NCI-H345 treated with DMSO at 0.1 percent for 48 hours (cell line): ENCODE results near the gene SH2D4B.
A peak's percentile ranks its signal among the peaks of the same experiment; 100 is the strongest.

Experiments used
- DNase-seq: peaks from one replicate; lab custom pipeline; 2025; ENCODE audit not compliant: unreplicated experiment; lab: John Stamatoyannopoulos, UW

SH2D4B gene

GRCh38 chr10:80585812-80586211, 48.1 kb downstream of the SH2D4B start:
- no peak for DNase-seq

DNA sequence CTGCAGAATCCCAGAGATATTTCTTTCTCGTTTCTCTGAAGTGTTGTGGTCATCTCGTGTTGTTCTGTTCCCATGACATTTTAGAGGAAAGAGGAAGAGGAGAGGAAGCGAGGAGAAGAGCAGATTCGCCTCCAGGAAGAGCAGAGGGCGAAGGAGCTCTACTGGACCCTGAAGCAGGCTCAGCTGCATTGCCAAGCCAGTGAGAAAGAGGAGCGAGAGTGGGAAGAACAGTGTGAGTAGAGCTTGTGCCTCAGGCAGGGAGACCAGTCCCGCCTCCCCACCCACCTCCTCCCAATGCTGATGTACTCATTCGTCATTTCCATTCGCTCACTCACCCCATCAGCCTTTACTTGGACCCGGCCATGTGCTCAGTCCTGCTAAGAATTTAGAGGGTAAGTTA, 50.8 kb downstream of the SH2D4B start:
- DNase-seq = no peak

GRCh38 chr10:80589726-80590373, 52.1 kb downstream of the SH2D4B start:
- DNase-seq = no peak

- no peak for DNase-seq
These were observed 53.0 kb downstream of the SH2D4B start for GRCh38 chr10:80590585-80591125.

GRCh38 chr10:80596391-80597257, 58.9 kb downstream of the SH2D4B start:
- no peak for DNase-seq

GRCh38 chr10:80598084-80598798, 60.5 kb downstream of the SH2D4B start:
- no peak for DNase-seq

GRCh38 chr10:80598951-80599350, 61.2 kb downstream of the SH2D4B start:
- DNase-seq = no peak

DNA sequence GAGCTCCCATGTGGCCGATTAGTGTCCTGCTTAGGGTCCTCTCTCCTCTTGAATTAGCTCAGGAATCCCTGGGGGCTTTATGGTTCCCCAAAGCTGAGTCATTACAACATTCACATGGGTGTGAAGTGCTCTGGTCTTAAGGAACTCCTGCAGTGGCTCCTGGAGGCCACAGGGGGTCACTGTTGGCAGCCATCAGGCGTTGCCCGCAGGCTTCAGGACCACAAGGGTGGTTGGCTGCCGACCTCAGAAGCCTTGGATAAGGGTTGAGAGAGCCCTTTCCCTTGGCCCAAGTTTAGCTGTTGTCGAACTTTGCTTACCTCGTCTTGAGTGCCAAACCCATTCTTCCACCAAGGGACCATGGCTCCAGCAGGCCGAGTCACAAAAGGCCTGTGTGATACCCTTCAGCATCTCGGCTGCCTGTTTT, 61.7 kb downstream of the SH2D4B start:
- DNase-seq = no peak

DNA sequence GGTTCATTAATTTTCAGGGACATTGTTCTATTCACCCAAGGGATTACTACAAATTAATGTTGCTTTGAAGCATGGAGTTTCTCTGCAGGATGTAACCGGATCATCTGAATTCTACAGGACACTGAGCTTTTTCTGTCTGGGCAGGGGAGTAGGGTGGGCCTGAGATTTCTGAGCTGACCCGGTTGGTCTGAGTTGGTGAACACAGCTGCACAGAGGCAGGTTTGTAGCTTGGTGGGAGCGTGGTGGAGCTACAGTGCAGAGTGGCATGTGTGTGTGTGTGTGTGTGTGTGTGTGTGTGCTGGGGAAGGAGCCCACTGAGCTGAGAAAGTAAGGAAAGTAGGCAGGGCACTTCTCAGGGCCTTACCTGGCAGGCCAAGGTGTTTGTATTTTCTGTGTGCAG, 62.6 kb downstream of the SH2D4B start:
- DNase-seq = no peak

DNA sequence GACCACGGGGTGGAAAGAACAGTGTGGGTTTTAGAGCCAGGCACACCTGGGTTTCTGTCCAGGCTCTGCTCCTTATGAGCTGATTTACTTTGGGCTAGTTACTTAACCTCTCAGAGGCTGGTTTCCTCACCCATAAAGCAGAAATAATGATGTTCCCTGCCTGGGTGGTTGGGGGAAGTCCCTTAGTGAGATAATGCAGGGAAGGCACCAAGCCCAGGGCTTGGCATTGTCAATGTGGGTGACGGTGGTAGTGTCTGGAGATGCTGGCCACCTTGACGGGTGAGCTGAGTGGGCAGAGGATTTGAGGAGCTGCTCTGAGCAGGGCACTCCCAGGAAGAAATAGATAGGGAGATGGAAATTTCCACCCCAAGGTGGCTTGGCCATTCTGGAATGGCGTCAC, 65.2 kb downstream of the SH2D4B start:
- no peak for DNase-seq

DNA sequence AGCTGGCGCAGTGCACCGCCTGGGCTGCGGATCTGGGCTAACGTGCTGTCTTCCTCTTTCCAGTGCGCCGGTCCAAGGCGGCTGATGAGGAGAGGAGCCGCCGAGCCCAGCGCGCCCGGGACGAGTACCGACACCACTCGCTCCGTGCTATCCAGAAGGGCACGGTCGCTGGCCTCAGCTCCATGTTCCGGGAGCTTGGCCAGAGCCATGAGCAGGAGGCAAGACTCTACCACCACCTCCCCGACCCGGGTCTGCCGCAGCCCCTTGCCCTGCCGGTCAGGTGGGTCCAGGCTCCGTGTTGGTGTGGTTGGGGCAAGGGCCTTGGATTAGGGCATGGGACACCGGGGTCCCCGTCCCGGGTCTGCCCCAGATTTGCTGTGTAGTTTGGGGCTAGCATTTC, 65.8 kb downstream of the SH2D4B start:
- DNase-seq = no peak

- no peak for DNase-seq
These were observed 71.0 kb downstream of the SH2D4B start for GRCh38 chr10:80608706-80609105.

DNA sequence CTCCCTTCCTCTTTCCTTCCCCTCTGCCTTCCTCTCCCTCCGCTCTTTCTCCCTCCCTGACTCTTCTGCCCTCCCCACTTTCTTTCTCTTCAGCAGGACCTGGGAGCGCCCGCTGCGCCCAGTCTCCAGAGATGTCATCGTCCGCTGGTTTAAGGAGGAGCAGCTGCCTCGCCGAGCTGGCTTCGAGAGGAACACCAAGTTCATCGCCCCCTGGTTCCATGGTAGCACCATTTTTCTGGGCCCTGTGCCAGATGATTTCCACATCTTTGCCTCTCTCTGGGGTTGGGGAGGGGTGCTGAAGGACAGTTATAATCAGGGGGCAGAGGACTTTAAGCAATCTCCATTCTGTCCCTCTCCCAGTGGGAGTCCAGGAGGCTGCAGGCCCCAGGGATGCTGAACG, 71.6 kb downstream of the SH2D4B start:
- DNase-seq = no peak

DNA sequence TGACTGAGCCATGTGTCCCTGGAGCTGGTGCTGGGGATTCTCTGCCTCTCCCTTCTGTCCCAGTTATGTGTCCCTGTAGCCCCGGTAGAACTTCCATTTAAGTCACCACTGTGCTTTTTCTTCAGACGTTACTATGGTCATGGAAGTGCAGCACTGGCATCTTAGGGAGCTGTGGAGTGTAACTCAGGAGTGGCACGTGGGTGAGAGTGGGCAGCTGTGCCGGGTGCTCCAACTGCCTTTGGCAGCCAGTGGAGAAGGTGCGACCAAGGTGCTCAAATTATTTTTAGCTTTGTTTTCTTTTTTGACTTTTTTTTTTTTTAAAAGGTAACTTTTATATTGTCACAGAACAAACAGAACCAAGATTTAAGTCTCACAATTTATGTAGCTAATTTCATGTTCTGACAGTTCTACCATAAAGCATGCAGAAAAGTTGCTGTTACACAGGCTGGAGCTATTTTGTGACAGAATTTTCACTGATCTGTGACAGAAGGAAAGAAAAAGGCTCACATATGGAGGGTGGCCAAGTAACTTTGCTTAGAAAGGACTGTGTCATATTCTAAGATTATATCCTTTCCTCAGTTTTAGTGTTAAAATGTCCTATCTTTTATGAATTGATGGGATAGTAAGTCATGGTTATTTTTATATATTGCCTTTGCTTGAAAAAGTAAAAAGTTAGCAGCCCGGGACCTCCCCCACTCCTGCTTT, 73.9 kb downstream of the SH2D4B start:
- no peak for DNase-seq

- DNase-seq = peak; percentile 39
These were observed 74.6 kb downstream of the SH2D4B start for GRCh38 chr10:80612261-80612660.

- DNase-seq = no peak
These were observed 75.9 kb downstream of the SH2D4B start for GRCh38 chr10:80613466-80614170.

DNA sequence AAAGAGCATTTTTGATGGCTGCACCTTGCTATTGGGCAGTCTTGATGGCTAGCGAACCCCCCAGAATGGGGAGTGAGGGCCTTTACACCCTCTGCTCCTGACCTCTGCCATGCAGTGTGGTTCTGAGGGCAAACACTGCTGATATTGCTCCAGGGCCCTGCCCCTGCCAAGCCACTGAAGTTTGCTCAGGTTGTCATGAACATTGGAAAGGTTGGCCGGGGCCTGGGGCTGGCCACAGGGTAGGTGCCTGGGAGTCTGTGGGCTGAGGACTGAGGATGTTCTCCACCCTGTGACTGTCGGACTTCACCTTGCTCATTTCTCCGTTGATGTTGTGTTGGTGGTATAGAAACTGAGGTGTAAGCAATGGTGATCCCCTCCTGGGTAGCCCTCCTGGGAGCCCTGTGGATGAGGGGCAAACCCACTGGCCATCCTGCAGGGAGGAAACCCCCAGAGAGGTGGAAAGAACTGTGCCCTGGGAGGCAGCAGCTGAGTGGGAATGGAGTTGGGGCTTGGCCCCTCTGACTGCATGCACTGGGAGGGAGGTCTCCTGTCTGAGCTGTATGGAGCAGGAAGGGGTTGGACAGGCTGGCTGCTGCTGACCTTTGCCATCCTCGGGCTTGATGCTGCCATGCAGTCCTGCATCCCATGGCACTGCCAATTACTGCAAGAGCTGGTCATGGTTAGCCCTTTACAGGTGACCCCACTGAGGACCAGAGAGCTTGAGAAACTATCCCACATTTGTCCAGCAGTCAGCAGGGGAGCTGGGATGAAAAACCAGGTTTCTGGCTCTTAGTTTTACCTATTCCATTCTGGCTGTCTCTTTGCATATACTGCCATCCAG, 77.1 kb downstream of the SH2D4B start:
- DNase-seq = no peak

GRCh38 chr10:80617807-80618206, 80.1 kb downstream of the SH2D4B start:
- DNase-seq = no peak

GRCh38 chr10:80619036-80619435, 81.3 kb downstream of the SH2D4B start:
- no peak for DNase-seq
